SK-N-MC (cell line): ENCODE measurements around the gene NCAM2.

Experiments used
- DNase-seq: peaks from one replicate; pipeline ENCODE4 v3.0.0-alpha.2; 2011; ENCODE audit warnings: low read depth, low spot score
- H3K27ac ChIP-seq: fragments of 200-600 bp; sonication (generic); 2 replicates; pipeline ENCODE4 v1.5.1; 2016; ENCODE audit warnings: mixed run types
- H3K36me3 ChIP-seq: fragments of 200-600 bp; sonication (generic); 2 replicates; pipeline ENCODE4 v1.6.1; 2017; ENCODE audit warnings: antibody characterized with exemption, low read length, mixed read lengths; ENCODE audit not compliant: insufficient read depth
- H3K4me3 ChIP-seq: fragments of 200-600 bp; sonication (generic); 2 replicates; pipeline ENCODE4 v1.5.1; 2016
- H3K9ac ChIP-seq: fragments of 200-600 bp; sonication (generic); 2 replicates; pipeline ENCODE4 v1.8.0; 2017; ENCODE audit warnings: mixed run types, mixed read lengths; ENCODE audit not compliant: insufficient read length
- H3K9me3 ChIP-seq: fragments of 200-600 bp; sonication (generic); 2 replicates; pipeline ENCODE4 v1.6.1; 2017; ENCODE audit warnings: low read depth, mild to moderate bottlenecking, antibody characterized with exemption, low read length, moderate library complexity, mixed read lengths
- EZH2 ChIP-seq: fragments of 200-600 bp; sonication (generic); IDR thresholded peaks from one replicate; pipeline ENCODE4 v1.6.1; 2017; ENCODE audit warnings: antibody characterized with exemption
- FOXP2 ChIP-seq: optimal IDR thresholded peaks from 2 replicates; pipeline ENCODE3; 2011; ENCODE audit warnings: mild to moderate bottlenecking, moderate library complexity; ENCODE audit not compliant: insufficient read depth; ENCODE audit errors: extremely low read length, control extremely low read depth
- POLR2AphosphoS5 ChIP-seq: IDR thresholded peaks from 2 replicates; pipeline ENCODE4 v1.6.1; 2012; ENCODE audit warnings: mild to moderate bottlenecking, low read depth, low read length, borderline replicate concordance

NCAM2 gene

GRCh38 chr21:21559285-21560045 is 561.3 kb downstream of the NCAM2 start:
- Histone ChIP-seq H3K27ac (no peak overlapping the region), H3K9me3 (peaks cover 4% of the 10 kb centered on the region; the same call in 1 of the 2 replicates), H3K9ac (no peak overlapping the region), H3K36me3 (no peaks in the 10 kb centered on the region), H3K4me3 (no peak overlapping the region)
- TF ChIP-seq POLR2AphosphoS5 = no peak
- TF ChIP-seq FOXP2 = no peak
- no peak for TF ChIP-seq EZH2
- no peak for DNase-seq
